CD4-positive, alpha-beta memory T cell (primary cell): ENCODE results near the gene GPC5. TPM values are rescaled to one million over a fixed set of nuclear protein-coding genes. Genes with fewer than 3 reads are reported as not detected.
A peak's percentile ranks its signal among the peaks of the same experiment; 100 is the strongest.

Experiments
- CTCF ChIA-PET: fragments of 350-600 bp; sonication (Branson Sonifier 250); formaldehyde crosslinking; loops from one replicate; lab custom pipeline; 2021; ENCODE audit warnings: inconsistent platforms; ENCODE audit not compliant: partially characterized antibody; lab: Charles Lee
- POLR2A ChIA-PET: fragments of 350-600 bp; sonication (Branson Sonifier 250); formaldehyde crosslinking; loops from one replicate; lab custom pipeline; 2021; ENCODE audit not compliant: partially characterized antibody; lab: Charles Lee
- DNase-seq, 5 donors: peaks; one replicate each; pipeline versions ENCODE4 v3.0.0 to v3.0.0-alpha.2; 2020 to 2022; ENCODE audit warnings: mixed read lengths in 1 of 5
- H3K27ac ChIP-seq: one replicate; pipeline ENCODE4 v1.7.0; 2013; ENCODE audit warnings: low read depth, low read length
- H3K27me3 ChIP-seq: 2 replicates; pipeline ENCODE4 v1.7.0; 2013; ENCODE audit warnings: mild to moderate bottlenecking, low read length, moderate library complexity; ENCODE audit not compliant: insufficient read depth
- H3K36me3 ChIP-seq: 2 replicates; pipeline ENCODE4 v1.7.0; 2013; ENCODE audit warnings: mild to moderate bottlenecking, low read length, moderate library complexity; ENCODE audit not compliant: insufficient read depth
- H3K4me1 ChIP-seq: 2 replicates; pipeline ENCODE4 v1.7.0; 2013; ENCODE audit warnings: mild to moderate bottlenecking, low read length, moderate library complexity; ENCODE audit not compliant: insufficient read depth
- H3K4me3 ChIP-seq, 2 donors: one replicate each; pipeline ENCODE4 v1.7.0; 2013; ENCODE audit warnings: low read length in 2 of 2, mild to moderate bottlenecking in 1 of 2
- H3K9me3 ChIP-seq, 2 donors: one replicate each; pipeline ENCODE4 v1.7.0; 2013; ENCODE audit warnings: low read length in 2 of 2, control low read depth in 1 of 2; ENCODE audit not compliant: control insufficient read depth in 1 of 2
- H3K27ac Mint-ChIP-seq, 7 donors: one replicate each; pipeline ENCODE4 v1.8.0; 2020 to 2021; ENCODE audit warnings: mixed read lengths in 7 of 7, mild to moderate bottlenecking in 6 of 7, inconsistent platforms in 3 of 7, moderate library complexity in 3 of 7
- H3K27me3 Mint-ChIP-seq, 2 donors: one replicate each; pipeline ENCODE4 v1.8.0; 2020 to 2021; ENCODE audit warnings: mixed read lengths in 2 of 2
- H3K36me3 Mint-ChIP-seq, 2 donors: one replicate each; pipeline ENCODE4 v1.8.0; 2020 to 2021; ENCODE audit warnings: mixed read lengths in 2 of 2, inconsistent platforms in 1 of 2, mild to moderate bottlenecking in 1 of 2
- H3K4me1 Mint-ChIP-seq, 4 donors: one replicate each; pipeline ENCODE4 v1.8.0; 2020 to 2021; ENCODE audit warnings: mixed read lengths in 4 of 4, mild to moderate bottlenecking in 1 of 4
- H3K4me3 Mint-ChIP-seq, 8 donors: one replicate each; pipeline ENCODE4 v1.8.0; 2020 to 2021; ENCODE audit warnings: mixed read lengths in 8 of 8, mild to moderate bottlenecking in 7 of 8, moderate library complexity in 6 of 8, inconsistent platforms in 3 of 8
- H3K9me3 Mint-ChIP-seq, 8 donors: one replicate each; pipeline ENCODE4 v1.8.0; 2020 to 2021; ENCODE audit warnings: mixed read lengths in 8 of 8, mild to moderate bottlenecking in 5 of 8, inconsistent platforms in 3 of 8, moderate library complexity in 1 of 8
- intact Hi-C: fragments of 100-400 bp; cut with micrococcal nuclease; formaldehyde crosslinking; loops from one replicate; pipeline ENCODE4 v1.15.1; 2023
- polyA plus RNA-seq, 2 donors: library from polyadenylated mRNA; unstranded; fragments of 300-500 nt; fragmentation: Illumina TruSeq; gene quantifications; one replicate each; pipeline ENCODE4 v1.2.3, GENCODE V29; 2021
- total RNA-seq, 2 experiments: library from RNA; stranded (reverse); gene quantifications; one replicate each; pipeline ENCODE4 v1.2.3, GENCODE V29; 2021

Gene GPC5
- total and polyA plus RNA-seq, 4 experiments from 2014 or later: 0.14 TPM; not detected in 3

DNA sequence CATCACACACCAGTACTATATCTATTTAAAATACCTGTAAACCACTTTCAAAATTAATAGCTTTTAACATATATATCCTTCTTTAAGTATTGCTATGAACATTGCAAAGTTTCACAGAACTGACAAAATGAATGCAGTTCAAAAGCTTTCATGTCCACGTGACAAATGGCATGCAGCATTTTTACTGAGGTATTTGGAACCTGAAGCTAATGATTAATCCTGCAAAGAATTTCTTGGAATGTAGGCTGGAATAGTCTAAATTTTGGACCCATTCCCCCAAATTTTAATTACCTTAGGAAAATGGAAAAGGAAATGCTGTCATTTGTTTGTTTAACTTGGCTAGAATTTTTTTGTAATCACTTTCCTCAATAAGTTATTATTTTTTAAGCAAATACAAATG, 1404.4 kb downstream of the GPC5 start:
- DNase-seq: no peak
- no peak overlapping the region for H3K27ac Mint-ChIP-seq
- H3K4me1 ChIP-seq: no peaks in the 10 kb centered on the region
- no peaks in the 10 kb centered on the region for H3K9me3 ChIP-seq
- CTCF ChIA-PET: no interaction called here
- H3K27me3 ChIP-seq: no peaks in the 10 kb centered on the region
- no peaks in the 10 kb centered on the region for H3K36me3 ChIP-seq
- H3K27me3 Mint-ChIP-seq: no peaks in the 10 kb centered on the region
- no peak overlapping the region for H3K4me3 ChIP-seq
- intact Hi-C loops: no loop called here
- peaks cover 0 to 19% (median 8%) of the 10 kb centered on the region in 4 donors for H3K4me1 Mint-ChIP-seq
- no peaks in the 10 kb centered on the region for H3K9me3 Mint-ChIP-seq
- H3K27ac ChIP-seq: no peak overlapping the region
- POLR2A ChIA-PET: no interaction called here
- H3K36me3 Mint-ChIP-seq: no peaks in the 10 kb centered on the region
- no peak overlapping the region for H3K4me3 Mint-ChIP-seq

DNA sequence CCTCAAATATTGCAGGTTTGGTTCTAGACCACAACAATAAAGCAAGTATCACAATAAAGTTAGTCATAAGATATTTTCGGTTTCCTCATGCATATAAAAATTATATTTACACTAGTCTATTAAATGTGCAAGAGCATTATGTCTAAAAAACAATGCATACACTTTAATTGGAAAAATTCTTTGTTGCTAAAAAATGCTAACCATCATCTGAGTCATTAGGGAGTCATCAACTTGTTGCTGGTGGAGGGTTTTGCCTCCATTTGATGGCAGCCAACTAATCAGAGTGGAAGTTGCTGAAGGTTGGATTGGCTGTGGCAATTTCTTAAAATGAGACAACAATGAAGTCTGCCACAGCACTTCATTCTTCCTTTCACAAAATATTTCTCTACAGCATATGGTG, 1405.9 kb downstream of the GPC5 start:
- H3K36me3 ChIP-seq: no peaks in the 10 kb centered on the region
- no peak for DNase-seq
- Mint-ChIP-seq H3K36me3 (no peaks in the 10 kb centered on the region), H3K4me3 (no peak overlapping the region), H3K27me3 (no peaks in the 10 kb centered on the region), H3K4me1 (peaks cover 0 to 19% (median 8%) of the 10 kb centered on the region in 4 donors), H3K9me3 (no peaks in the 10 kb centered on the region), H3K27ac (no peak overlapping the region)
- no peaks in the 10 kb centered on the region for H3K4me1 ChIP-seq
- no peaks in the 10 kb centered on the region for H3K9me3 ChIP-seq
- H3K4me3 ChIP-seq: no peak overlapping the region
- no peaks in the 10 kb centered on the region for H3K27me3 ChIP-seq
- CTCF ChIA-PET: no interaction called here
- no peak overlapping the region for H3K27ac ChIP-seq
- POLR2A ChIA-PET: no interaction called here
- intact Hi-C loops: no loop called here

DNA sequence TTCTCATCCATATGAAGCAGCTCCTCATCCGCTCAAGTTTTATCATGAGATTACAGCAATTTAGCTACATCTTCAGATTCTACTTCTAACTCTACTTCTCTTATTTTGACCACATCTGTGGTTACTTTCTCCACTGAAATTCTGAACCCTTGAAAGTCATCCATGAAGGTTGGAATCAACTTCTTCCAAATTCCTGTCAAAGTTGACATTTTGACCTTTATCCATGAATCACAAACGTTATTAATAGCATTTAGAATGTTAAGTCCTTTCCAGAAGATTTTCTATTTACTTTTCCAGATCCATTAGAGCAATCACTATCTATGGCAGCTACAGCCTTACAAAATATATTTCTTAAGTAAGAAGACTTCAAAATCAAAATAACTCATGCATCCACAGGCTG, 1406.5 kb downstream of the GPC5 start:
- Histone ChIP-seq H3K4me1 (no peaks in the 10 kb centered on the region), H3K27ac (no peak overlapping the region), H3K36me3 (no peaks in the 10 kb centered on the region), H3K27me3 (no peaks in the 10 kb centered on the region), H3K4me3 (no peak overlapping the region), H3K9me3 (no peaks in the 10 kb centered on the region)
- no peaks in the 10 kb centered on the region for H3K27me3 Mint-ChIP-seq
- ChIA-PET POLR2A (no interaction called here), CTCF (no interaction called here)
- H3K27ac Mint-ChIP-seq: peak overlapping the region in 1 of 7 donors; percentile 13
- H3K36me3 Mint-ChIP-seq: no peaks in the 10 kb centered on the region
- DNase-seq: no peak
- H3K9me3 Mint-ChIP-seq: no peaks in the 10 kb centered on the region
- H3K4me1 Mint-ChIP-seq: peaks cover 0 to 19% (median 8%) of the 10 kb centered on the region in 4 donors
- no peak overlapping the region for H3K4me3 Mint-ChIP-seq
- intact Hi-C loops: no loop called here

DNA sequence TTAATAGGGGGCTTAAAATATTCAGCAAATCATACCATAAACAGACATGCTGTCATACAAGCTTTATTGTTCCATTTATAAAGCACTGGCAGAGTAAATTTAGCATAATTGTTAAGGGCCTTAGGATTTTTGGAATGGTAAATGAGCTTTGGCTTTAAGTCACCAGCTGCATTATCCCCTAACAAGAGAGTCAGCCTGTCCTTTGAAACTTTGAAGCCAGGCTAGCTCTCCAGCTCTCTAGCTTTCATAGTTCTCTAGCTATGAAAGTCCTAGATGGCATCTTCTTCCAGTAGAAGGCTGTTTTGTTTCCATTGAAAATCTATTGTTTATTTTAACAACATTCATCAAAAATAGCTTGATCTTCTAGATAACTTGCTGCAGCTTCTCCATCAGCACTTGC, 1407.3 kb downstream of the GPC5 start:
- no peak overlapping the region for H3K4me3 ChIP-seq

DNA sequence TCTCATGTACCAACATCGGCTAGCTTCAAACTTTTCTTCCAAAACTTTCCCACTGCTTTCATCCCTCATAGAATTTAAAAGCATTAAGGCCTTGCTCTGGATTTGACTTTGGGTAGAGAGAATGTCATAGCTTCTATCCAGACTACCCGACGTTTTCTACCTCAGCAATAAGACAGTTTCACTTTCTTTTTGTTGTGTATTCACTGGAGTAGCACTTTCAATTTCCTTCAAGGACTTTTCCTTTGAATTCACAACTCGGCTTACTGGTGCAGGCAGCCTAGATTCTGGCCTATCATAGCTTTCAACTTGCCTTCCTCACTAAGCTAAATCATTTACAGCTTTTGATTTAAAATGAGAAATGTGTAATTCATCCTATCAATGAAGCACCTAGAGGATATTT, 1407.8 kb downstream of the GPC5 start:
- H3K4me1 ChIP-seq: no peaks in the 10 kb centered on the region
- no peak overlapping the region for H3K4me3 ChIP-seq
- no peaks in the 10 kb centered on the region for H3K9me3 Mint-ChIP-seq
- intact Hi-C loops: no loop called here
- H3K27ac ChIP-seq: no peak overlapping the region
- H3K9me3 ChIP-seq: no peaks in the 10 kb centered on the region
- no peaks in the 10 kb centered on the region for H3K27me3 ChIP-seq
- peak in 4 of 5 donors; percentile 1 to 15 (median 9) for DNase-seq
- H3K4me1 Mint-ChIP-seq: peaks cover 0 to 19% (median 8%) of the 10 kb centered on the region in 4 donors
- no peaks in the 10 kb centered on the region for H3K36me3 ChIP-seq
- peak overlapping the region in 6 of 7 donors; percentile 21 to 91 (median 78) for H3K27ac Mint-ChIP-seq
- no peaks in the 10 kb centered on the region for H3K27me3 Mint-ChIP-seq
- peak overlapping the region; percentile 68 to 88 (median 84) for H3K4me3 Mint-ChIP-seq
- H3K36me3 Mint-ChIP-seq: no peaks in the 10 kb centered on the region
- ChIA-PET CTCF (no interaction called here), POLR2A (no interaction called here)

More for the DNA sequence above, 1407.3 kb downstream of the GPC5 start:
- CTCF ChIA-PET: no interaction called here
- H3K4me1 ChIP-seq: no peaks in the 10 kb centered on the region
- H3K9me3 Mint-ChIP-seq: no peaks in the 10 kb centered on the region
- peak overlapping the region; percentile 68 to 88 (median 84) for H3K4me3 Mint-ChIP-seq
- no peaks in the 10 kb centered on the region for H3K27me3 ChIP-seq
- peak overlapping the region in 6 of 7 donors; percentile 21 to 91 (median 78) for H3K27ac Mint-ChIP-seq
- POLR2A ChIA-PET: no interaction called here
- no peaks in the 10 kb centered on the region for H3K36me3 ChIP-seq
- intact Hi-C loops: no loop called here
- no peaks in the 10 kb centered on the region for H3K36me3 Mint-ChIP-seq
- H3K4me1 Mint-ChIP-seq: peaks cover 0 to 19% (median 8%) of the 10 kb centered on the region in 4 donors
- H3K27ac ChIP-seq: no peak overlapping the region
- peak in 1 of 5 donors; percentile 1 for DNase-seq
- H3K9me3 ChIP-seq: no peaks in the 10 kb centered on the region
- no peaks in the 10 kb centered on the region for H3K27me3 Mint-ChIP-seq

DNA sequence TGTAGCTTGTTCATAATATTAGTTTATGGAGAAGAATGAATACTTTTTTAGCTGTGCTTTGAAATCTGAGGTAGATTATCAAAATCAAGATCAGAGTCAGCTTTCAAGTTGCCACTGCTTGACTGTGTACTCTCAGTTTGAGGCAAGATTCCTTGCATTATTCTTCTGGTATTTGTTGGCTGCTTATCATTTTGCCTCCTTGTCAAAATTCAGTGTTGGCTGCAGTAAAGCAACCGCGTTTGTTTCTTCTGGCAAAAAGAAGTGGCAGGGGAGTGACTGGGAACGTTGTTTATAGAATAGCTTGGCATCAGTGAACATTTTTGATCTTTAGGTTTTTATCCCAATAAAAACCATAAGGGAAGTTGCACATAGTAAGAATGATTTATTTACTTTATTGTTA, 1408.9 kb downstream of the GPC5 start:
- CTCF ChIA-PET: no interaction called here
- Histone ChIP-seq H3K27me3 (no peaks in the 10 kb centered on the region), H3K27ac (no peak overlapping the region), H3K4me3 (no peak overlapping the region), H3K9me3 (no peaks in the 10 kb centered on the region), H3K4me1 (no peaks in the 10 kb centered on the region), H3K36me3 (no peaks in the 10 kb centered on the region)
- intact Hi-C loops: no loop called here
- Mint-ChIP-seq H3K4me1 (peaks cover 0 to 19% (median 8%) of the 10 kb centered on the region in 4 donors), H3K27ac (no peak overlapping the region), H3K27me3 (no peaks in the 10 kb centered on the region), H3K36me3 (no peaks in the 10 kb centered on the region), H3K9me3 (no peaks in the 10 kb centered on the region), H3K4me3 (no peak overlapping the region)
- POLR2A ChIA-PET: no interaction called here
- no peak for DNase-seq

DNA sequence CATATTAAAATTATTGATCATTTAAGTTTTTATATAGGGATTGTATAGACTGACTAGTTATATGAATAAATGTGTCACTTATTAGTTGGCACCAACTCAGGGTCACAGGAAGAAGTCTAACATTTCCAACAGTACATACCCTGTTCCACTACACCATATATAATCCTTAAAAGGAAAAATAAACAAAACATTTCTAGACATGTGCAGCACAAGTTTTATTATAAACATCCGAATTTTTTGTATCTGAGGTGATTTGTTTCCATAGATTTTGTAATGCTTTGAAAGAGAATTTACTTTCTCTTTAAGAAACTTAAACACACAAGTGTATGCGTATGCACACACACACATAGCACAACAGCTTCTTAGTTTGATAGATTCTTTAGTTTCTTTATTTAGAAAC, 1409.5 kb downstream of the GPC5 start:
- H3K4me3 ChIP-seq: no peak overlapping the region
- H3K4me1 ChIP-seq: no peaks in the 10 kb centered on the region
- no peak for DNase-seq
- no peaks in the 10 kb centered on the region for H3K27me3 ChIP-seq
- H3K9me3 ChIP-seq: no peaks in the 10 kb centered on the region
- no peaks in the 10 kb centered on the region for H3K27me3 Mint-ChIP-seq
- intact Hi-C loops: no loop called here
- no peak overlapping the region for H3K4me3 Mint-ChIP-seq
- H3K27ac Mint-ChIP-seq: no peak overlapping the region
- H3K36me3 ChIP-seq: no peaks in the 10 kb centered on the region
- H3K9me3 Mint-ChIP-seq: no peaks in the 10 kb centered on the region
- ChIA-PET CTCF (no interaction called here), POLR2A (no interaction called here)
- no peaks in the 10 kb centered on the region for H3K36me3 Mint-ChIP-seq
- peaks cover 0 to 19% (median 8%) of the 10 kb centered on the region in 4 donors for H3K4me1 Mint-ChIP-seq
- no peak overlapping the region for H3K27ac ChIP-seq

DNA sequence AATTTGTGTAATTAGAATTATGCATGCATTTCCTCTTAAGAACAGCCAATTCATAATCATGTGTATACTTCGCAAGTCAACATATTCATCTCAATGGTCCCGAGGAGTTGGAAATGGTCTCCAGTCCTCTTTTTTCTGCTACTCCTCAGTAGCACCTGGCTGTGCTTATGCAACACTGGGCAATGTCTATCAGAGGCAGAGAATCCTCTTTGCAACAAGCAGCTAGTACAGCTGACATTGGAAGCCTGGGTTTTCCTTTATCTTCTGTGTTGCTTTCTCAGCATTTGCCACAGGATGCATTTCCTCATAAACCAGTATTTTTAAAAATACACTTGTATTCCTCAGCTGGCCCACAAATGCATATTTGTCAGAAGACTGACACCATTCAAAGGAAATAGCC, 1422.9 kb downstream of the GPC5 start:
- H3K27me3 Mint-ChIP-seq: no peaks in the 10 kb centered on the region
- Histone ChIP-seq H3K4me3 (no peak overlapping the region), H3K27ac (no peak overlapping the region), H3K36me3 (no peaks in the 10 kb centered on the region), H3K9me3 (no peaks in the 10 kb centered on the region), H3K27me3 (no peaks in the 10 kb centered on the region), H3K4me1 (no peaks in the 10 kb centered on the region)
- no peak overlapping the region for H3K27ac Mint-ChIP-seq
- intact Hi-C loops: no loop called here
- H3K9me3 Mint-ChIP-seq: peaks cover 0 to 3% (median 0%) of the 10 kb centered on the region in 8 donors
- DNase-seq: no peak
- H3K36me3 Mint-ChIP-seq: no peaks in the 10 kb centered on the region
- H3K4me1 Mint-ChIP-seq: no peaks in the 10 kb centered on the region
- CTCF ChIA-PET: no interaction called here
- POLR2A ChIA-PET: no interaction called here
- no peak overlapping the region for H3K4me3 Mint-ChIP-seq
